GM23248 (cell line): ENCODE results near the gene HBM.
"Not testable (repeated sequence)": the region's sequence is repeated elsewhere in the genome, so short reads cannot be mapped to it uniquely, and the experiment has no call there.

Source experiments
- EZH2 ChIP-seq: fragments of 200-600 bp; sonication (generic); IDR thresholded peaks from 2 replicates; pipeline ENCODE4 v1.6.1; 2018; ENCODE audit warnings: antibody characterized with exemption, mild to moderate bottlenecking; ENCODE audit not compliant: insufficient read depth, poor library complexity, severe bottlenecking
- EZH2phosphoT487 ChIP-seq: fragments of 200-600 bp; sonication (generic); IDR thresholded peaks from 2 replicates; pipeline ENCODE4 v1.6.1; 2018; ENCODE audit warnings: antibody characterized with exemption, moderate library complexity, mild to moderate bottlenecking, low read depth; ENCODE audit not compliant: insufficient read depth

- TF ChIP-seq EZH2, EZH2phosphoT487: not testable (repeated sequence)
Observed at GRCh38 chr16:153129-153521, 12.7 kb upstream of the HBM start.
